Peyer's patch (tissue), 4 donors: ENCODE measurements around the gene SLCO4A1.

Source experiments
- CTCF ChIP-seq, 6 experiments: fragments of 450-650 bp in 4 of 6; fragments of 200-600 bp in 2 of 6; sonication (generic) in 1 of 6; IDR thresholded peaks; one replicate each; pipeline ENCODE4 v1.5.1; 2017 to 2019; ENCODE audit warnings: antibody characterized with exemption in 6 of 6, mild to moderate bottlenecking in 3 of 6, moderate library complexity in 1 of 6
- POLR2A ChIP-seq, 2 donors: fragments of 450-650 bp; IDR thresholded peaks; one replicate each; pipeline ENCODE4 v1.5.1; 2017; ENCODE audit warnings: antibody characterized with exemption in 2 of 2, mild to moderate bottlenecking in 2 of 2, moderate library complexity in 2 of 2

- TF ChIP-seq CTCF (IDR thresholded peaks at IDR 0.05) (no peak), POLR2A (IDR thresholded peaks at IDR 0.05) (no peak)
Measured at GRCh38 chr20:62647521-62648317, 5.4 kb downstream of the SLCO4A1 start.
